SH-SY5Y (cell line): ENCODE data around the gene SH3D19.

Experiments used
- GATA2 ChIP-seq: IDR thresholded peaks from 2 replicates; pipeline ENCODE4 v1.6.1; 2011; ENCODE audit warnings: mild to moderate bottlenecking, low read depth, low read length
- GATA3 ChIP-seq: IDR thresholded peaks from 2 replicates; pipeline ENCODE4 v1.6.1; 2011; ENCODE audit warnings: low read depth, mild to moderate bottlenecking, low read length, moderate library complexity

DNA sequence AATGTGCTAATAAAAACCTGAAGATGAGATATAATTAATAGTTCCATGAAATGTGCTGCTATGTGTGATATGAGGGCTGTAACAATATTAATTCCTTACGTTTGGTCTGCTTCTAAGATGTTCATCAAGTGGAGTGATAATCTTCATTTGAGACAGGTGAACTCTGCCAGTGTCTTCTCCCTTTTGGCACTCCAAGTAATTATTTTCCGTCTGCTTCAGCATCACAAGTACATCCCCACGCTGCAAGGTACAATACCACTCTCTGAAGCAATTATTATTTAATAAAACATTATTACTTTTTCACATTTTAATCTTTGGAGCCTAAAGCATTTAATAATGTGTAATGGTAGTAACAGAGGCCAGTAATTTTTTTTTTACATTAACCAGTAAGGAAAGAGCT is 181.6 kb downstream of the SH3D19 start:
- TF ChIP-seq GATA3: no peak
- TF ChIP-seq GATA2: no peak
